Measurements from ENCODE around the gene ACYP1. TPM values are rescaled to one million over a fixed set of nuclear protein-coding genes. Genes with fewer than 3 reads are reported as not detected.

Gene ACYP1
- total RNA-seq, 1 experiment from 2014 or later: 50.2 TPM

DNA sequence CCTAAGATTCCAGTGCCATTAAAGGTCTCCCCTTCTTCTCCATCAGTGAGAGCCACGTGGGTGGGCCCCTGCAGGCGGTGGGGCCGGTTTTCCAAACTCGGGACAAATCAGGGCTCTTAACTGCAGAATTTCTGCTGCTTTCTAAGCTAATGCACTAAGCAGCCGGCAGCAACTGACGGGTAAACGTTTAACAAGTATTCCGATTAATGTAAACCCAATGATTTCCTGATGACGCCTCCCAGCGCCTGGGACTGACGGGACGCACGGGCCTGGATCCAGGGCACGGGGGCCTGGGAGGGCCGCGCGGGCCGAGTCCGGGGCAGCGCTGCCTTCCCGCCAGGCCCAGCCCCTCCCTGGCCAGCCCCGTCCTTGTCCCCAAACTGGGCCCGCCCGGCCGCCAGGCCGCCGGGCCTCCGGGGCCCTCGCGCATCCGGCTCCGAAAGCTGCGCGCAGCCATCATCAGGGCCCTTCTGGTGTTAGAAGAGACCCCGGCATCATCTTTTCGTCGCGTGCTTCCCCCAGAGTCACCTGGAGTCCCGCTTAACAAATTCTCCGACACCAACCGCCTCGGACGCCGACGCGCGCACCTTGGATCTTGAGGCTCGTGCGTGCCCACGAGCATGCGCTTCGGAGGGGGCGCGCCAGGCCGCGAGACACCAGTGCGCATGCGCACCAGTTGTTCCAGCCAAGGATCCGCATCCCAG, 12.8 kb downstream of the ACYP1 start, which contains the start of gene MLH3:
Gene MLH3, minus strand, starts transcription at position 616 of the 704 bp plus-strand sequence. CDS start 1,812 bp downstream, outside the sequence.
- H3K4me1 ChIP-seq (ENCODE audit: insufficient read depth, low read length, poor library complexity, severe bottlenecking): peaks cover 20% of the 10 kb centered on the region
- no peaks in the 10 kb centered on the region for H3K9me3 ChIP-seq (ENCODE audit: low read depth, low read length, poor library complexity, severe bottlenecking)
- BruUV-seq (replicated peaks): no TSS peak
- TF ChIP-seq CTCF (conservative IDR thresholded peaks at IDR 0.05; ENCODE audit: low read depth, low read length) (no peak), EZH2 (IDR thresholded peaks at IDR 0.05; ENCODE audit: borderline replicate concordance, low read depth, low read length, poor library complexity, severe bottlenecking) (no peak)
- H3K27me3 ChIP-seq (replicated peaks; ENCODE audit: insufficient read depth, low read depth, low read length, poor library complexity): no peaks in the 10 kb centered on the region
- peak; percentile 89 for DNase-seq (ENCODE audit: low spot score)
- H3K36me3 ChIP-seq (ENCODE audit: insufficient read depth, low read length, poor library complexity, severe bottlenecking): peaks cover 3% of the 10 kb centered on the region
- ChIA-PET POLR2A (ENCODE audit: low non-redundant PET) (no interaction called here), CTCF (no interaction called here)
- H3K4me3 ChIP-seq (ENCODE audit: low read depth, low read length, poor library complexity, severe bottlenecking): peak within 1 kb of the TSS; percentile 52
- intact Hi-C loops (cut with micrococcal nuclease; ENCODE audit: unreplicated experiment): no loop called here
- no peak within 1 kb of the TSS for H3K27ac ChIP-seq (ENCODE audit: low read depth, low read length, poor library complexity, severe bottlenecking)

DNA sequence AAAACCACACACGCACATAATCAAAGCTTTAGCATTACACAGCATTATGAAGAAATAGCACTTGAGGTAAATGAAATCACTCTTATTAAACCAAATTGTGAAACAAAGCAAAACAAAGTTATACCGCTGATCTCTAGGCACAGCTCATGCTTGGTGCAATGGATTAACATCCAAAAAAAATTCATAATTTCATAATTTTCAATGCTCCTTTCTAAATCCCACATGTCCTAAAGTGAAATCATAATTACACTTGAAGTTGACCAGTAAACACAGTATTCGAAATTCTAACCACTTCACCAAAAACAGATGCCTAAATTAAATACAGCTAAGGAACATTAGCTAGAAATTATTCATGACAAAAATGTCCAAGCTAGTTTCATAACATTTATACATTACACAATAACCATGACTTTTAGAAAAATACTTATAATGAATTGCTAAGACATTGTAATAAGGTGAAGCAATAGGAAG, 14.1 kb downstream of the ACYP1 start:
- Histone ChIP-seq H3K4me3 (ENCODE audit: low read depth, low read length, poor library complexity, severe bottlenecking) (no peak overlapping the region), H3K27me3 (replicated peaks; ENCODE audit: insufficient read depth, low read depth, low read length, poor library complexity) (no peaks in the 10 kb centered on the region), H3K4me1 (ENCODE audit: insufficient read depth, low read length, poor library complexity, severe bottlenecking) (peaks cover 20% of the 10 kb centered on the region), H3K36me3 (ENCODE audit: insufficient read depth, low read length, poor library complexity, severe bottlenecking) (peaks cover 3% of the 10 kb centered on the region), H3K9me3 (ENCODE audit: low read depth, low read length, poor library complexity, severe bottlenecking) (no peaks in the 10 kb centered on the region), H3K27ac (ENCODE audit: low read depth, low read length, poor library complexity, severe bottlenecking) (no peak overlapping the region)
- DNase-seq (ENCODE audit: low spot score): no peak
- CTCF ChIA-PET: no interaction called here
- POLR2A ChIA-PET (ENCODE audit: low non-redundant PET): no interaction called here
- intact Hi-C loops (cut with micrococcal nuclease; ENCODE audit: unreplicated experiment): no loop called here
- TF ChIP-seq EZH2 (IDR thresholded peaks at IDR 0.05; ENCODE audit: borderline replicate concordance, low read depth, low read length, poor library complexity, severe bottlenecking) (no peak), CTCF (conservative IDR thresholded peaks at IDR 0.05; ENCODE audit: low read depth, low read length) (no peak)
- TSS peak; percentile 18 for BruUV-seq (replicated peaks)

- no TSS peak for BruUV-seq (replicated peaks)
- Histone ChIP-seq H3K36me3 (ENCODE audit: insufficient read depth, low read length, poor library complexity, severe bottlenecking) (peaks cover 3% of the 10 kb centered on the region), H3K4me1 (ENCODE audit: insufficient read depth, low read length, poor library complexity, severe bottlenecking) (peaks cover 20% of the 10 kb centered on the region), H3K27ac (ENCODE audit: low read depth, low read length, poor library complexity, severe bottlenecking) (no peak overlapping the region), H3K9me3 (ENCODE audit: low read depth, low read length, poor library complexity, severe bottlenecking) (no peaks in the 10 kb centered on the region), H3K4me3 (ENCODE audit: low read depth, low read length, poor library complexity, severe bottlenecking) (no peak overlapping the region), H3K27me3 (replicated peaks; ENCODE audit: insufficient read depth, low read depth, low read length, poor library complexity) (no peaks in the 10 kb centered on the region)
- DNase-seq (ENCODE audit: low spot score): no peak
- intact Hi-C loops (cut with micrococcal nuclease; ENCODE audit: unreplicated experiment): no loop called here
- no peak for TF ChIP-seq EZH2 (IDR thresholded peaks at IDR 0.05; ENCODE audit: borderline replicate concordance, low read depth, low read length, poor library complexity, severe bottlenecking)
- no peak for TF ChIP-seq CTCF (conservative IDR thresholded peaks at IDR 0.05; ENCODE audit: low read depth, low read length)
- ChIA-PET CTCF (no interaction called here), POLR2A (ENCODE audit: low non-redundant PET) (no interaction called here)
These were observed 14.7 kb downstream of the ACYP1 start for GRCh38 chr14:75049136-75049535.

All from A673 (cell line).